Nucleus accumbens (tissue), 56 donors: ENCODE measurements around the gene RNF34.
"Not testable (repeated sequence)": the region's sequence is repeated elsewhere in the genome, so short reads cannot be mapped to it uniquely, and the experiment has no call there.

ENCODE experiments used
- DNase-seq, 56 donors: peaks; one replicate each; lab custom pipeline; 2025; lab: John Stamatoyannopoulos, UW

RNF34 gene, protein sequence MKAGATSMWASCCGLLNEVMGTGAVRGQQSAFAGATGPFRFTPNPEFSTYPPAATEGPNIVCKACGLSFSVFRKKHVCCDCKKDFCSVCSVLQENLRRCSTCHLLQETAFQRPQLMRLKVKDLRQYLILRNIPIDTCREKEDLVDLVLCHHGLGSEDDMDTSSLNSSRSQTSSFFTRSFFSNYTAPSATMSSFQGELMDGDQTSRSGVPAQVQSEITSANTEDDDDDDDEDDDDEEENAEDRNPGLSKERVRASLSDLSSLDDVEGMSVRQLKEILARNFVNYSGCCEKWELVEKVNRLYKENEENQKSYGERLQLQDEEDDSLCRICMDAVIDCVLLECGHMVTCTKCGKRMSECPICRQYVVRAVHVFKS

DNA sequence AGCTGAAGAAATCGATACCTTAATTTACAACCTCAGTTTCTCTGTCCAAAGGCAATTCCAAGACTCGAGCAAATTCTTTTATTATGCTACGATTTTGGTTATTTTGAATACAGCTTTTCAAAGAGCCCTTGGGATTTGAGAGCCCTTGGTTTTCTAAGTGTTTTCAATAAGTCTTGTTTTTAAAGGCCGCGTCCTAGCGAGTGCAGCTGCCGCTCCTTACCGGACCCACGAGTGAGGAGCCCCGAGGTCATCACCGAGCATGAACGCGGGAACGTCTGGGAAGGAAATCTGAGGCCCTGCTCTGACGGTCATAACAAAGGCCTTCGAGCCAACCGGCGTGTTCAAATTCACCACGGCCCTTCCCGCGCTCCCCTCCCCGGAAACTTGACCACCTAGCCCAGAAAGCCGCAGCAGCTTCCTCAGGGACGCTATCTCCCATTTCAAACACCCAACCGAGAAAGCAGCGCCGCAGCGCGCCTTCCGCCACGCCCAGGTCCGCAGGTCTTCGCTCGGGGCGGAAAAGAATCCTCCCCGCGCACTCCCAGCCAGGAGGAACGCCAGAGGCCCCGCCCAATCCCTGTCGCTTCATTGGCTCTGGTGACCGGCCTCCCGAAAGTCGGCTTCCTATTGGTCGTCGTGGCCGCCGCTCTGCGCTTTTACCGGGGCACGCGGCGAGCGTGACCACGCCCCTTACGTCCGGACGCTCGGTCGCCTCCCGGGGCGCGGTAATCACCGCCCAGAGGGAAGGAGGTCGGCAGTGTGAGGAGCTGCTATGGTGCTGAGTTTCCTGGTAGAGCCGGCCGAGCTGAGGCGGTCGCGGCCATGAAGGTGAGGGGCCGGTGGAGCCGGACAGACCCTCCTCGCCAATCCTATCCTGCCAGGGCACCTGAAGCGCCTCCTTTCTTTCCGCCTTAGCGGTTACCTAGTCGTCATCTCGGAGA lies at the start of gene RNF34:
Gene RNF34 (plus strand): TSS at position 728 of the 941 bp plus-strand sequence. CDS start 95 bp downstream, at position 823.
- DNase-seq, result peak; percentile 69 to 98 (median 95)

DNA sequence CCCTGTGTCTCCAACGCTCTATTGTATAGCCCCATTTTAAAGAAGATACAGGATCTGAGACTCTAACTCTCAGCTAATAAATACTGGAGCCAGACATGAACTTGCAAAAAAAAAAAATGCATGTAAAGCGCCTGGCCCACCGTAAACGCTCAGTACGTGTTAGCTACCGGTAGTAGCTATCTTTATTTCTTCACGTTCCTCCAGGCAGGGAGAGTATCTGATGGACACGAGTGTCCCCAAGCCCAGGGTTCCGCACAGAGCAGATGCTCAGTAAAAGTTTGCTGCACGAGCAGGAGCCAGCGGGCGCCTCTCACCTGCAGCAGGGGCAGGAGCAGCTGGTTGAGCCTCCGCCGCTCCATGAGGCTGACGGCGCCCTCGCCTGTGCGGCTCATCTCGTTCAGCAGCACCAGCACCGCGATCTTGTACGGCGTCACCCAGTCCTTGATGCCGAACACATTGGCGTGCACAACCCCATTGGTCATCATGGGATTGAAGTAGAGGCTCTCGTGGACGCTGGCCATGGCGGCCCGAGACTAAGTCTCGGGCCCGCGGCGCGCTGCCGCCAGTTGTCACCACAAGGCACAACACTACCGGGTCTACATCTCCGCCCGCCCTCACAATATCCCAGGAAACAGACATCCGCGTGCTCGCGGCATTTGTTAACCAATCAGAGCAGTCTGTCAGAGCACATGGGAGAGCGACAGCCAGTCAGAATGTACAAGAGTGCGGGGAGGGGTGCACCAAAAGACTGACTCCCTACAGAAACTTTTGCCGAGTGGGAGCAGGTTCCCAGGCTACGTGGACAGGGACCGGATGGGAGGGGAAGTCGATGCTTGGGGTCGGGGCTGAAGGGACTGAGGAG lies 47.9 kb upstream of the RNF34 start, which contains the start of gene ANAPC5:
Gene ANAPC5 (minus strand): TSS at position 592 of the 862 bp plus-strand sequence. CDS start 71 bp downstream, at position 521.
- DNase-seq, result peak; percentile 81 to 98 (median 94)

DNA sequence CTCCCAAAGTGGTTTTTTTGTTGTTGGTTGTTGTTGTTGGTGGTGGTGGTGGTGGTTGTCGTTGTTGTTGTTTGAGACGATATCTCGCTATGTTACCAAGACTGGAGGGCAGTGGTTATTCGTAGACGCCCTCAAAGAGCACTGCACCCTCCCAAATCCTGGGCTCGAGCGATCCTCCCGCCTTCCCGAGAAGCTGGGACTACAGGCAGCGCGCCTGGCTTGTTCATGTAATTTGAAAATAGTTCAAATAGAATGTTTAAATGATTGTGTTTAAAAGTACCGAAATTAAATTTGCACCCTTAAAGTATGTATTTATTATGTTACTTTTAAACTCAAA lies 47.3 kb upstream of the RNF34 start:
- DNase-seq, result peak in 5 of 56 donors; percentile 37 to 75 (median 62)

DNA sequence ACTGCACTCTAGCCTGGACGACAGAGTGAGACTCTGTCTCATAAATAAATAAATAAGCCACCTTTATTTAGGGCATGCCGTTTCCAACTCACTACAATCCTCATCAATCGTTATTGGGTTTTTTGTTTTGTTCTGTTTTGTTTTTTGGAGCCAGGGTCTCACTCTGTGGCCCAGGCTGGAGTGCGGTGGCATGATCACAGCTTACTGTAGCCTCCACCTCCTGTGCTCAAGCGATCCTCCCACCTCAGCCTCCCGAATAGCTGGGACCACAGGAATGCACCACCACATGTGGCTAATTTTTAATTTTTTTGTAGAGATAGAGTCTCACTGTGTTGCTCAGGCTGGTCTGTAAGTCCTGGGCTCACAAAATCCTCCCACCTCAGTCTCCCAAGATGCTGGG lies 44.1 kb upstream of the RNF34 start:
- DNase-seq, result no peak

DNA sequence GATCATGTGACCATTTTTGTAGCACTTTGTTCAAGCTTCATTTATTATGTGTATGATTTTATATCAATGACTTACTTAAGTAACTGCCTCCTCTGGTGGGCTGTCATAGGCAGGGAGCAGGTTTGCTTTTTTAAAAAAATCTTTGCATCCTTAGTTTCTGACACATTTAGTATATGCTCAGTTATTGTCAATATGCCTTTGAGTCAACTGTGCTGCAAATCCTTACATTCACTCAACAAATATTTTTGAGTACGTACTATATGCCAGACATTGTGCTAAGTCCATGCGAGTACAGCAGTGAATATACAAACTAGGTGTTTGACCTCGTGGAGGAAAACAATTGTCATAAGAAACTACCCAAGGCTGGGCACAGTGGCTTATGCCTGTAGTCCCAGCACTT lies 43.3 kb upstream of the RNF34 start:
- DNase-seq, result no peak

DNA sequence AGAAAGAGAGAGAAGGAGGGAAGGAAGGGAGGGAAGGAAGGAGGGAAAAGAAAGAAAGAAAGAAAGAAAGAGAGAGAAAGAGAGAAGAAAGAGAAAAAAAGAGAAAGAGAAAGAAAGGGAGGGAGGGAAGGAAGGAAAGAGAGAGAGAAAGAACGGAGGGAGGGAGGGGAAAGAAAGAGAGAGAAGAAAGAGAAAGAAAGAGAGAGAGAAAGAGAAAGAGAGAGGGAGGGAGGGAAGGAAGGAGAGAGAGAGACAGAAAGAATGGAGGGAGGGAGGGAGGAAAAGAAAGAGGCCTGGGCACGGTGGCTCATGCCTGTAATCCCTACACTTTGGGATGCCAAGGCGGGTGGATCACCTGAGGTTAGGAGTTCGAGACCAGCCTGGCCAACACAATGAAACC lies 42.6 kb upstream of the RNF34 start:
- DNase-seq, result no peak

DNA sequence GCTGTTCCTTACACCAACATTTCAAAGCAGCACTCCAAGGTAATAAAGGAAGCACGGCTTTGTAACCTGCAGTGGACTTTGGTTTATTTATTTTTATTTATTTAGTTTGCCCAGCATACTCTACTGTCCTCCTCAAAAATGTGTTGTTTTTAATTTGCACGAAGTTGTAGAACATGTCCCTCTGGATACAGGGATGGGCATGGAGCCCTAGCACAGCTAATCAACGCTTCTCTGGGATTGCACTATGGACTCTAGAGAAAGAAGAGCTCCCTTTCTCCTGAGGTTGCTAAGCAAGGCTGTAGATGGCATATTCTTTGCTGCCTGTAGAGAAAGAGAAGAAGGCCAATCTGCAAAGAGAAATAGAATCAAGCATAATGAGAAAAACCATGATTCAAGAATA lies 41.8 kb upstream of the RNF34 start:
- no peak for DNase-seq

DNA sequence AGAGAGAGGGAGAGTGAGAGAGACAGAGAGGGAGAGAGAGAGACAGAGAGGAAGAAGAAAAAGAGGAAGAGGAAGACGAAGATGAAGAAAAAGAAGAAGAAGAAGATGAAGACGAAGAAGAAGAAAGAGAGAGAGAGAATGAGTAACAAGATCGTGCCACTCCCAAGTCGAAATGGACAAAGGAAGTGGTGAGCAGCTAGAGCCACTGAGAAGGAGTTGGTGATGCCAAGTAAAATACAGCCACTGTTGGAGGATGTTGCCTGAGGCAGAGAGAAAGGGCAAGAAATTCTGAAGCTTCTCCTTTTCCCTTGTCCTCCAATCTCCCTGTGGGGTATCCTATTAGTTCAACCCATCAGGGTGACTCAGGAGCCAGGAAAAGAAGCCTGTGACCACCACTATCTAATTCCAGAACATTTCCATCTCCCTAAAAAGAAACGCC lies 35.2 kb upstream of the RNF34 start:
- no peak for DNase-seq

DNA sequence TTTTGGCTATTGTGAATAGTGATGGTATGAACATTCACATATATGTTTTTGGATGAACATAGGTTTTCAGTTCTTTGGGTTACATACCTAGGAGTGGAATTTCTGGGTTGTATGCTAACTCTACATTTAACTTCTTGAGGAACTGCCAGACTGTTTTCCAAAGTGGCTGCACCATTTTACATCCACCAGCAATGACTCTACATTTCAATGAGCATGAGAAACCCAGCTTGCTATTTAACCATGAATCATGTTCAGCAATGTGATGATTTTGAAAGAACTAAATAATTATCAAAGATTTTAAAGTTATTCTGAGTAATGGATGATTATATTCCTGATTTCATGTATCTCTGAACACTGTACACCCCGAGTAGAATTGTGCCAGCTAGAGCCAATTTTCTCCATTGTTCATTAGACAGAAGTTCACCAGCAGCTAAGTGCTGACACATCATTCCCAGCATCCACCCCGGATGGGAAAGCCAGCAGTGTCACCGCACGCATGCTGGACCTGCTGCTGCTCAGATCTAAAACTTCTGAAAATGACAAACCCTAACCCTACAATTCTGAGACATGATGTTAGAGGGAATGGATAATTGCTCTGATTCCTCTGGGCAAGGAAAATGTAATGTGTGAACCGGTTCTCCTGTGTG lies 34.4 kb upstream of the RNF34 start:
- no peak for DNase-seq

DNA sequence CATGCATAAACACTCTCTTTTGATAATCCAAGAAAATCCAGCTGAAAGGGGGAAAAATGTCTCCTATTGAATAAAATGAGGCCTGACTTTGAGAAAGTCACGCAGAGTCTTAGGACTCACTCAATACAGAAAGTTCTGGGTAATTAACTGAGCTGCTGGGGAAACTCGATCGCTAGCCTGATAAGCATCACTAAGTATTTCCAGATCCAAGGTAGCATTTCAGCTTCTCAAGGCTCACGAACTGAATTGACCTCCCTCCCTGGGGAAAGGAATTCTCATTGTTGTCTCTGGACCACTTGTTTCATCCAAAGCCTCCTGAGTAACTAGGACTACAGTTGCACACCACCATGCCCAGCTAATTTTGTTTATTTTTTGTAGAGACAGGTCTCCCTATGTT lies 33.9 kb upstream of the RNF34 start:
- no peak for DNase-seq

DNA sequence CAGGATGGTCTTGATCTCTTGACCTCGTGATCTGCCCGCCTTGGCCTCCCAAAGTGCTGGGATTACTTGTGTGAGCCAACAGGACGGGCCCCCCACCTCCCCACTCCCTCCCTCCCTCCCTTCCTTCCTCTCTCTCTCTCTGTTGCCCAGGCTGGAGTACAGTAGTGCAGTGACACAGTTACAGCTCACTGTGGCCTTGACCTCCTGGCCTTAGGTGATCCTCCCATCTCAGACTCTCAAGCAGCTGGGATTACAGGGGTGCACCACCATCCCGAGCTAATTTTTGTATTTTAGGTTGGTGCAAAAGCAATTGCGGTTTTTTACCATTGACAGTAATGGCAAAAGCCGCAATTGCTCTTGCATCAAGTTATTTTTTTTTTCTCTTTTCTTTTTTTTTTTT lies 28.5 kb upstream of the RNF34 start:
- no peak for DNase-seq

DNA sequence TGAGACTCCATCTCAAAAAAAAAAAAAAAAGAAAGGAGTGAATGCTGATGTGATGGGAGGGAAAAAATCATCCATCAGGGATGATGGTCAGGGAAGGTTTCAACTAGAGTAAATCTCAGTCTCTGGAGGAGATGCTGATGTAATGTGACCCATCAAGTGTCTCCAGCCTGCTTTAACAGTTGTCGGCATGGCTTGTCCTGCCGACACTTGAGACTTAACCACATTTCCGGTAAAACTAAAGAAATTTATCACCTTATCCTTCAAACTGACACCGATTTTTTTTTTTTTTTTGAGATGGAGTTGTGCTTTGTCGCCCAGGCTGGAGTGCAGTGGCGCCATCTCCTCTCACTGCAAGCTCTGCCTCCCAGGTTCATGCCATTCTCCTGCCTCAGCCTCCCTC lies 26.2 kb upstream of the RNF34 start:
- no peak for DNase-seq

DNA sequence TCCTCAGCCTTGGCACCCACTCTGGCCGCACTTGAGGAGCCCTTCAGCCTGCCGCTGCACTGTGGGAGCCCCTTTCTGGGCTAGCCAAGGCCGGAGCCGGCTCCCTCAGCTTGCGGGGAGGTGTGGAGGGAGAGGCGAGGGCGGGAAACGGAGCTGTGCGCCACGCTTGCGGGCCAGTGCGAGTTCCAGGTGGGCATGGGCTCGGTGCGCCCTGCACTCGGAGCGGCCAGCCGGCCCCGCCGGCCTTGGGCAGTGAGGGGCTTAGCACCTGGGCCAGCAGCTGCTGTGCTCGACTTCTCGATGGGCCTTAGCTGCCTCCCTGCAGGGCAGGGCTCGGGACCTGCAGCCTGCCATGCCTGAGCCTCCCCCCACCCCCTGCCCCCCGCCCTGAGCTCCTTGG lies 25.6 kb upstream of the RNF34 start:
- not testable (repeated sequence) for DNase-seq

DNA sequence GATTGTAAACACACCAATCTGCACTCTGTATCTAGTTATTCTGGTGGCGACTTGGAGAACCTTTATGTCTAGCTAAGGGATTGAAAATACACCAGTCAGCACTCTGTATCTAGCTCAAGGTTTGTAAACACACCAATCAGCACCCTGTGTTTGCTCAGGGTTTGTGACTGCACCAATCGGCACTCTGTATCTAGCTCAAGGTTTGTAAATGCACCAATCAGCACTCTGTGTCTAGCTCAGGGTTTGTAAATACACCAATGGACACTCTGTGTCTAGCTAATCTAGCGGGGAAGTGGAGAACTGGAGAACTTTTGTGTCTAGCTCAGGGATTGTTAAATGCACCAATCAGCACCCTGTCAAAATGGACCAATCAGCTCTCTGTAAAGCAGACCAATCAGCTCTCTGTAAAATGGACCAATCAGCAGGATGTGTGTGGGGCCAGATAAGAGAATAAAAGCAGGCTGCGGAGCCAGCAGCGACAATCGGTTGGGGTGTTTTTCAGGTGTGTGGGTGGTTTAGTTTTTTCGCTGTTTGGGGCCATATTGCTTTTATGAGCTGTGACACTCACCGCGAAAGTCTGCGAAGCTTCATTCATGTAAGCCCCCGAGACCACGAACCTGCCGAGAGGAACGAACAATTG lies 24.9 kb upstream of the RNF34 start:
- DNase-seq, result not testable (repeated sequence)

DNA sequence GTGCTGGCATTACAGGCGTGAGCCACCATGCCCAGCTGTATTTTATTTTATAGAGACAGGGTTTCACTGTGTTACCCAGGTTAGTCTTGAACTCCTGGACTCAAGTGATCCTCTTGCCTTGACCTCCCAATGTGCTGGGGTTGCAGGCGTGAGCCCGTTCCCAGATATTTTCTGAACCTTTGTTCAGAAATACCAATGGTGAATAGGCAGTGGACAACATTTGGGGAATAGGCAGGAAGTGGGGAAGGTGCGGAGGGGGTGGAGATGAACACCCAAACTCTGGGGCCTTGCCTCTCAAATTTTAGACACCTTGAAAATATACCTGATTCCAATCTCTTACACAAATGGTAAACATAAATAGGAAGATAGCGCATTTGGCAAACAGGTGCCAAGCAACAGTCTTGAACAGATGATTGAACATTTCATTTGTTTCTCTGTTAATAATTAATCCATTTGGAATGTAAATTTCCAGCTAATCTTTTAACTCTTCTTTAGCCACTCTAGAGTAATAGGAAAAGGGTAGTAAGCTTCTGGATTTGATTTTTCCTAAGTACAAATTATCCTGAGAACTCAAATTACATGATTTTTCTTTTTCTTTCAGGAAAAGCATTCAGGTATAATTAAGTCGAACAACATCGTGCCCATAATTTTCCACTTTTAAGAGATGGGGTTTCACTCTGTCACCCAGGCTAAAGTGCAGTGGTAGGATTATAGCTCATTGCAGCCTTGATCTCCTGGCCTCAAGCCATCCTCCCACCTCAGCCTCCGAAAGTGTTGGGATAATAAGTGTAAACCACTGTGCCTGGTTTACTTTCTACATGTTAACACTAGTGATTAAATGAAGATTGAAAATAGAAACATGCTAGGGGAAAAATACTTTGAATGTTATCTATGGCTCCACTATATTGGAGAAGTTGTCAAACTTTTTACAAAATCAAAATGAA lies 22.9 kb upstream of the RNF34 start:
- no peak for DNase-seq

DNA sequence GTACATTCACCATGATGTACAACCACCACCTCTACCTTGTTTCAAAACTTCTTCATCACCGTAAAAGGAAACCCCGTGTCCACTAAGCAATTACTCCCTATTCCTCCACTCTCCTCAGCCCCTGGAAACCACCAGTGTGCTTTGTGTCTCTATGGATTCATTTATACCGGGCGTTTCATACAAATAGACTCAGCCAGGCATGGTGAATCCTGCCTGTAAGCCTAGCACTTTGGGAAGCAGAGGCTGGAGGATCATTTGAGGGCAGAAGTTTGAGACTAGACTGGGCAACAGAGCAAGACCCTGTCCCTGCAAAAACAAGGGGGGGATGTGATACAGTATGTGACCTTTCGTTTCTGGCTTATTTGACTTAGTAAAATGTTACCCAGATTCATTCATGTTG lies 21.2 kb upstream of the RNF34 start:
- DNase-seq, result no peak

DNA sequence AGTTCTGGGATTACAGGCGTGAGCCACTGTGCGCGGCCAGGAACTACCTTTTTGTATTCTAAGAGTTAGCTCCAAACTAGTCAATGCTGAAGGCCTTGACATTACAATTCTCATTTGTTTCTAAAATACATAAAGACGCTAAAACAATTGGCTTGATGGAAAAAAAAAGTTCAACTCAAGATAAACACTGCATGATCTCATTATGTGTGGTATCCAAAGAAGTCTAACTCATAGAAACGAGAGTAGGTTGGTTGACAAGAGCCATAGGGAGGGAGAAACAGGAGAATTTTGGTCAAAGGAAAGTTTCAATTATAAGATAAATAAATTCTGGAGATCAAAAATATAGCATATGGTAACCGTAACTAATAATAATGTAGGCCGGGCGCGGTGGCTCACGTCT lies 20.0 kb upstream of the RNF34 start:
- DNase-seq, result no peak

DNA sequence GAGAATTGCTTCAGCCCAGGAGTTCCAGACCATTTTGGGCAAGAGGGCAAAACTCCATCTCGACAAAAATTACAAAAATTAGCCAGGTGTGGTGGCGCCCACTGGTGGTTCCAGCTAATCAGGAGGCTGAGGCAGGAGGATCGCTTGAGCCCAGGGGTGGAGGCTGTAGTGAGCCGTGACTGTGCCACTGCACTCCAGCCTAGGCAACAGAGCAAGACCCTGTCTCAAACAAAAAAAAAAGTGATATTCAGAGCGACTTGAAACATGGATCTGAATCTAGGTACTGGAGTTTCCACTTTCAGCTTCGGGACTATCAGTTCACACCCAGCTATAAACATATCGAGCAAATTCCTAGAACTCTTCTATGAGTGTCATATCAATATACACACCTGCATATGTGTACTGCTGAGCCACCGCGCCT lies 16.3 kb upstream of the RNF34 start:
- no peak for DNase-seq
